Upper lobe of right lung (tissue), 1 donor: ENCODE measurements around the gene CD164. TPM values are rescaled to one million over a fixed set of nuclear protein-coding genes. Genes with fewer than 3 reads are reported as not detected.

ENCODE experiments used
- ATAC-seq: fragments of 200-7000 bp; cut with Tn5 transposase; one replicate; pipeline ENCODE4 v1.9.1; 2020; ENCODE audit warnings: mild to moderate bottlenecking, moderate library complexity
- DNase-seq: peaks from one replicate; pipeline ENCODE4 v3.0.0-alpha.2; 2020
- H3K27ac ChIP-seq: fragments of 200-600 bp; one replicate; pipeline ENCODE4 v1.8.0; 2022
- H3K27me3 ChIP-seq: fragments of 200-600 bp; one replicate; pipeline ENCODE4 v1.8.0; 2022; ENCODE audit warnings: mild to moderate bottlenecking
- H3K36me3 ChIP-seq: fragments of 200-600 bp; one replicate; pipeline ENCODE4 v1.8.0; 2022
- H3K4me1 ChIP-seq: fragments of 200-600 bp; one replicate; pipeline ENCODE4 v1.8.0; 2022
- H3K4me3 ChIP-seq: fragments of 200-600 bp; one replicate; pipeline ENCODE4 v1.8.0; 2022; ENCODE audit warnings: mild to moderate bottlenecking
- H3K9me3 ChIP-seq: fragments of 200-600 bp; one replicate; pipeline ENCODE4 v1.8.0; 2022
- CTCF ChIP-seq: fragments of 200-600 bp; IDR thresholded peaks from one replicate; pipeline ENCODE4 v1.8.0; 2022; ENCODE audit warnings: antibody characterized with exemption
- intact Hi-C: fragments of 100-400 bp; cut with DNase I; formaldehyde crosslinking; loops from one replicate; pipeline ENCODE4 v1.11.0; 2022
- long read RNA-seq: library from polyadenylated mRNA; unstranded; transcript quantifications from one replicate; pipeline ENCODE4 v2.0.0, GENCODE V29; 2021
- total RNA-seq: library from RNA; stranded (reverse); fragmentation: NEBNext Ultra II Directional; extraction: Animal tissue kit (Norgen Biotek cat#: 25700); gene quantifications from one replicate; pipeline ENCODE4 v1.2.1, GENCODE V29; 2021
- donor health status: DM: no; HTN: yes; CAD: no; lungs with severe emphysema.

The CD164 gene
- total RNA-seq = 284 TPM
- long read RNA-seq, transcript CD164-203 (5 exons, 2,936 nt) = minor isoform, 23 of 724 reads
- long read RNA-seq, transcript CD164-202 (6 exons, 3,365 nt) = major isoform, 679 of 724 reads
- long read RNA-seq, partial matches to known transcripts = 2 of 724 reads
- long read RNA-seq, other reads (novel, unspliced or antisense) = 15 of 724 reads

GRCh38 chr6:109381747-109382575 lies at the start of gene CD164:
CD164 (minus strand) TSS chr6:109382467; CDS start chr6:109382378, 89 bp downstream.
- peak within 1 kb of the TSS; percentile 99 for H3K27ac ChIP-seq
- H3K9me3 ChIP-seq = no peaks in the 10 kb centered on the region
- no peaks in the 10 kb centered on the region for H3K27me3 ChIP-seq
- ATAC-seq (peak; percentile 93), DNase-seq (peak; percentile 97)
- H3K4me1 ChIP-seq = peaks cover 52% of the 10 kb centered on the region
- intact Hi-C loops = loop anchor here (10.0 kb wide), 1 partner anchor 197 kb away; no protein-coding TSS in a partner anchor
- TF ChIP-seq CTCF = no peak
- peak within 1 kb of the TSS; percentile 93 for H3K4me3 ChIP-seq
- H3K36me3 ChIP-seq = peaks cover 21% of the 10 kb centered on the region

GRCh38 chr6:109429496-109429895 lies 47.2 kb upstream of the CD164 start:
- Histone ChIP-seq H3K36me3 (no peaks in the 10 kb centered on the region), H3K27me3 (no peaks in the 10 kb centered on the region), H3K9me3 (no peaks in the 10 kb centered on the region), H3K27ac (no peak overlapping the region), H3K4me1 (no peaks in the 10 kb centered on the region), H3K4me3 (no peak overlapping the region)
- intact Hi-C loops = no loop called here
- no peak for ATAC-seq
- no peak for TF ChIP-seq CTCF
- DNase-seq = no peak

- no peak for ATAC-seq
- intact Hi-C loops = no loop called here
- H3K36me3 ChIP-seq = no peaks in the 10 kb centered on the region
- no peaks in the 10 kb centered on the region for H3K9me3 ChIP-seq
- TF ChIP-seq CTCF = no peak
- no peak overlapping the region for H3K4me3 ChIP-seq
- H3K27ac ChIP-seq = no peak overlapping the region
- no peaks in the 10 kb centered on the region for H3K27me3 ChIP-seq
- no peaks in the 10 kb centered on the region for H3K4me1 ChIP-seq
- DNase-seq = no peak
These were observed 46.7 kb upstream of the CD164 start for GRCh38 chr6:109428889-109429477.

GRCh38 chr6:109424946-109425345 lies 42.7 kb upstream of the CD164 start:
- DNase-seq = no peak
- no peak for TF ChIP-seq CTCF
- Histone ChIP-seq H3K4me1 (no peaks in the 10 kb centered on the region), H3K27me3 (no peaks in the 10 kb centered on the region), H3K36me3 (no peaks in the 10 kb centered on the region), H3K9me3 (no peaks in the 10 kb centered on the region), H3K27ac (no peak overlapping the region), H3K4me3 (no peak overlapping the region)
- intact Hi-C loops = no loop called here
- no peak for ATAC-seq

- Histone ChIP-seq H3K27ac (no peak overlapping the region), H3K36me3 (no peaks in the 10 kb centered on the region), H3K27me3 (no peaks in the 10 kb centered on the region), H3K4me1 (no peaks in the 10 kb centered on the region), H3K4me3 (no peak overlapping the region), H3K9me3 (no peaks in the 10 kb centered on the region)
- ATAC-seq (no peak), DNase-seq (no peak)
- TF ChIP-seq CTCF = no peak
- intact Hi-C loops = no loop called here
These were observed 38.9 kb upstream of the CD164 start for GRCh38 chr6:109421184-109421583.
